NCI-H2107 treated with DMSO at 0.1 percent for 48 hours (cell line): ENCODE data around the gene TUBB4B.
"Not testable (repeated sequence)": the region's sequence is repeated elsewhere in the genome, so short reads cannot be mapped to it uniquely, and the experiment has no call there.

Experiments
- DNase-seq: peaks from one replicate; lab custom pipeline; 2025; ENCODE audit not compliant: unreplicated experiment; lab: John Stamatoyannopoulos, UW

TUBB4B gene

GRCh38 chr9:137236238-137236935 is 4.7 kb upstream of the TUBB4B start:
- peak; percentile 81 for DNase-seq

- peak; percentile 82 for DNase-seq
Observed at GRCh38 chr9:137236936-137237421, 4.1 kb upstream of the TUBB4B start.

- peak; percentile 95 for DNase-seq
Observed at GRCh38 chr9:137237759-137238726, 3.0 kb upstream of the TUBB4B start.

- not testable (repeated sequence) for DNase-seq
Observed at GRCh38 chr9:137239541-137240200, 1.4 kb upstream of the TUBB4B start.

GRCh38 chr9:137240318-137240840 is 708 bp upstream of the TUBB4B start:
- no peak for DNase-seq

- DNase-seq: no peak
Observed at GRCh38 chr9:137241490-137242268, 592 bp downstream of the TUBB4B start.

GRCh38 chr9:137242269-137243203 is 1.4 kb downstream of the TUBB4B start:
- DNase-seq: no peak

- not testable (repeated sequence) for DNase-seq
Observed at GRCh38 chr9:137243266-137243625, 2.2 kb downstream of the TUBB4B start.

GRCh38 chr9:137243626-137244485 is 2.8 kb downstream of the TUBB4B start:
- no peak for DNase-seq

GRCh38 chr9:137244486-137245449 is 3.7 kb downstream of the TUBB4B start:
- peak; percentile 57 for DNase-seq

- no peak for DNase-seq
Observed at GRCh38 chr9:137245450-137246421, 4.6 kb downstream of the TUBB4B start.

- peak; percentile 73 for DNase-seq
Observed at GRCh38 chr9:137247135-137247915, 6.2 kb downstream of the TUBB4B start.

- no peak for DNase-seq
Observed at GRCh38 chr9:137247916-137248175, 6.8 kb downstream of the TUBB4B start.

GRCh38 chr9:137250329-137251193 is 9.5 kb downstream of the TUBB4B start:
- DNase-seq: no peak

- no peak for DNase-seq
Observed at GRCh38 chr9:137251194-137251461, 10.0 kb downstream of the TUBB4B start, which contains the start of gene STPG3. STPG3 (plus strand) TSS chr9:137251286; CDS start chr9:137251287, 1 bp downstream.
